GM12892 (cell line): ENCODE results near the gene FOXA3.

Experiments used
- DNase-seq: peaks from one replicate; pipeline ENCODE4 v3.0.0; 2011; ENCODE audit not compliant: insufficient read length
- FAIRE-seq: peaks from 2 replicates; lab custom pipeline; 2011; peaks lifted over from hg19 to GRCh38; lab: Jason Lieb, UNC
- POLR2A ChIP-seq: IDR thresholded peaks from 2 replicates; pipeline ENCODE4 v1.6.1; 2011; ENCODE audit warnings: low read depth, low read length, control low read depth
- POLR2AphosphoS5 ChIP-seq: IDR thresholded peaks from 2 replicates; pipeline ENCODE4 v1.6.1; 2011; ENCODE audit warnings: low read depth, low read length, control low read depth
- TAF1 ChIP-seq: IDR thresholded peaks from 2 replicates; pipeline ENCODE4 v1.6.1; 2011; ENCODE audit warnings: low read depth, mild to moderate bottlenecking, control low read depth, low read length, borderline replicate concordance

The FOXA3 gene

GRCh38 chr19:45879971-45880370 is 15.8 kb downstream of the FOXA3 start:
- no peak for TF ChIP-seq TAF1
- TF ChIP-seq POLR2AphosphoS5: no peak
- no peak for TF ChIP-seq POLR2A
- DNase-seq (no peak), FAIRE-seq (no peak)

- DNase-seq (no peak), FAIRE-seq (no peak)
- TF ChIP-seq POLR2AphosphoS5 (no peak), POLR2A (no peak), TAF1 (no peak)
Measured at GRCh38 chr19:45881082-45881908, 17.2 kb downstream of the FOXA3 start.

- DNase-seq: no peak
Measured at GRCh38 chr19:45881909-45882528, 17.9 kb downstream of the FOXA3 start.

GRCh38 chr19:45882652-45883585 is 18.8 kb downstream of the FOXA3 start:
- FAIRE-seq (peak; percentile 96), DNase-seq (peak; percentile 84)
- TF ChIP-seq POLR2A (peak; percentile 43; the same call in 1 of the 2 replicates), TAF1 (no peak)

More at GRCh38 chr19:45881909-45882528, 17.9 kb downstream of the FOXA3 start:
- TF ChIP-seq POLR2A (no peak), TAF1 (no peak), POLR2AphosphoS5 (no peak)
- no peak for FAIRE-seq

- DNase-seq (no peak), FAIRE-seq (no peak)
- TF ChIP-seq POLR2AphosphoS5 (no peak), TAF1 (no peak), POLR2A (no peak)
Measured at GRCh38 chr19:45883586-45883880, 19.4 kb downstream of the FOXA3 start.

- no peak for FAIRE-seq
- DNase-seq: no peak
- no peak for TF ChIP-seq TAF1
- no peak for TF ChIP-seq POLR2AphosphoS5
- TF ChIP-seq POLR2A: no peak
Measured at GRCh38 chr19:45883881-45884681, 20.0 kb downstream of the FOXA3 start.

- DNase-seq (peak; percentile 38), FAIRE-seq (no peak)
- no peak for TF ChIP-seq POLR2A
- TF ChIP-seq TAF1: no peak
- no peak for TF ChIP-seq POLR2AphosphoS5
Measured at GRCh38 chr19:45884682-45885555, 20.8 kb downstream of the FOXA3 start.

- DNase-seq (peak; percentile 85), FAIRE-seq (no peak)
- TF ChIP-seq POLR2AphosphoS5 (no peak), POLR2A (peak; percentile 44; the same call in 1 of the 2 replicates)
Measured at GRCh38 chr19:45885556-45886426, 21.7 kb downstream of the FOXA3 start, which contains the start of gene IRF2BP1. Gene IRF2BP1 (minus strand): TSS chr19:45886141. CDS start chr19:45885774, 367 bp downstream.

- TF ChIP-seq POLR2AphosphoS5 (no peak), POLR2A (peak; percentile 27; the same call in 1 of the 2 replicates)
- peak; percentile 99 for FAIRE-seq
- peak; percentile 92 for DNase-seq
Measured at GRCh38 chr19:45886427-45887199, 22.5 kb downstream of the FOXA3 start.
